Caco-2 (cell line): ENCODE measurements around the gene RAB4B. TPM values are rescaled to one million over a fixed set of nuclear protein-coding genes. Genes with fewer than 3 reads are reported as not detected.
"Not testable (repeated sequence)": the region's sequence is repeated elsewhere in the genome, so short reads cannot be mapped to it uniquely, and the experiment has no call there.

Experiments
- BruUV-seq: library from RNA; stranded (reverse); fragments of 400-500 nt; replicated peaks from 2 replicates; lab custom pipeline; 2021; lab: Mats Ljungman, UMichigan
- CTCF ChIA-PET: fragments of 300-600 bp; sonication (Branson Sonifier 250); formaldehyde crosslinking; loops from one replicate; lab custom pipeline; 2022; ENCODE audit warnings: antibody characterized with exemption; lab: Charles Lee
- POLR2A ChIA-PET: fragments of 300-600 bp; sonication (Branson Sonifier 250); formaldehyde crosslinking; loops from one replicate; lab custom pipeline; 2022; ENCODE audit warnings: antibody characterized with exemption; lab: Charles Lee
- DNase-seq, 2 experiments: peaks; one replicate each; pipeline versions ENCODE4 v3.0.0 to v3.0.0-alpha.2; 2020 to 2022
- H3K27me3 ChIP-seq: replicated peaks from 2 replicates; pipeline ENCODE4 v1.6.0; 2011; ENCODE audit warnings: low read length; ENCODE audit not compliant: control insufficient read depth, insufficient read depth
- H3K36me3 ChIP-seq: 2 replicates; pipeline ENCODE4 v1.5.1; 2011; ENCODE audit warnings: low read length; ENCODE audit not compliant: control insufficient read depth, insufficient read depth
- H3K4me1 ChIP-seq: fragments of 250-450 bp; sonication (Bioruptor Pico); 2 replicates; pipeline ENCODE4 v1.5.1; 2020; ENCODE audit warnings: mild to moderate bottlenecking
- H3K4me3 ChIP-seq: 2 replicates; pipeline ENCODE4 v1.5.1; 2011; ENCODE audit warnings: low read depth, mild to moderate bottlenecking, control low read depth, low read length
- H3K9me3 ChIP-seq: fragments of 250-450 bp; sonication (Bioruptor Pico); 2 replicates; pipeline ENCODE4 v1.5.1; 2020; ENCODE audit warnings: mild to moderate bottlenecking, moderate library complexity
- H3K27ac Mint-ChIP-seq: one replicate; pipeline ENCODE4 v1.8.0; 2022; ENCODE audit warnings: mixed read lengths; ENCODE audit not compliant: unreplicated experiment
- H3K27me3 Mint-ChIP-seq: one replicate; pipeline ENCODE4 v1.8.0; 2022; ENCODE audit warnings: mixed read lengths; ENCODE audit not compliant: insufficient read depth, unreplicated experiment
- H3K36me3 Mint-ChIP-seq: one replicate; pipeline ENCODE4 v1.8.0; 2022; ENCODE audit warnings: mild to moderate bottlenecking, mixed read lengths; ENCODE audit not compliant: insufficient read depth, unreplicated experiment
- H3K4me1 Mint-ChIP-seq: one replicate; pipeline ENCODE4 v1.8.0; 2022; ENCODE audit warnings: low read depth, mixed read lengths; ENCODE audit not compliant: unreplicated experiment
- H3K4me3 Mint-ChIP-seq: one replicate; pipeline ENCODE4 v1.8.0; 2022; ENCODE audit warnings: mild to moderate bottlenecking, moderate library complexity, mixed read lengths; ENCODE audit not compliant: unreplicated experiment
- H3K9me3 Mint-ChIP-seq: one replicate; pipeline ENCODE4 v1.8.0; 2022; ENCODE audit warnings: mixed read lengths; ENCODE audit not compliant: unreplicated experiment
- CTCF ChIP-seq, 2 experiments: fragments of 200-600 bp in 1 of 2; IDR thresholded peaks; 1 replicate in 1 of 2; 2 replicates in 1 of 2; pipeline versions ENCODE4 v1.5.1 to v1.8.0; 2011 to 2022; ENCODE audit warnings: antibody characterized with exemption in 1 of 2, control low read depth in 1 of 2, inconsistent platforms in 1 of 2, low read depth in 1 of 2, low read length in 1 of 2, mild to moderate bottlenecking in 1 of 2, moderate library complexity in 1 of 2; ENCODE audit not compliant: insufficient read depth in 1 of 2, severe bottlenecking in 1 of 2, unreplicated experiment in 1 of 2
- intact Hi-C: fragments of 100-400 bp; cut with micrococcal nuclease; formaldehyde crosslinking; loops from one replicate; pipeline ENCODE4 v1.10.0; 2022; ENCODE audit not compliant: unreplicated experiment
- total RNA-seq: library from RNA; stranded (reverse); gene quantifications from 2 replicates; pipeline ENCODE4 v1.2.3, GENCODE V29; 2022

Gene RAB4B
- total RNA-seq, 1 experiment from 2014 or later = 21.5 TPM

GRCh38 chr19:40836754-40837429 lies 58.8 kb downstream of the RAB4B start:
- H3K4me1 Mint-ChIP-seq = peaks cover 23% of the 10 kb centered on the region
- peaks cover 17% of the 10 kb centered on the region for H3K9me3 Mint-ChIP-seq
- H3K4me3 Mint-ChIP-seq = no peak overlapping the region
- no peaks in the 10 kb centered on the region for H3K27me3 ChIP-seq
- no peaks in the 10 kb centered on the region for H3K9me3 ChIP-seq
- ChIA-PET POLR2A (no interaction called here), CTCF (interaction anchor here (0.6 kb wide), 2 partner anchors 17 to 232 kb away, joined by 3 to 5 read pairs; no protein-coding TSS in a partner anchor)
- no peak for TF ChIP-seq CTCF (IDR thresholded peaks at IDR 0.05; ENCODE audit: insufficient read depth in 1 of 2, low read depth in 1 of 2, low read length in 1 of 2, severe bottlenecking in 1 of 2, unreplicated experiment in 1 of 2)
- intact Hi-C loops = no loop called here
- BruUV-seq = no TSS peak
- no peaks in the 10 kb centered on the region for H3K36me3 ChIP-seq
- H3K36me3 Mint-ChIP-seq = peaks cover 3% of the 10 kb centered on the region
- H3K27me3 Mint-ChIP-seq = no peaks in the 10 kb centered on the region
- DNase-seq = no peak
- no peak overlapping the region for H3K4me3 ChIP-seq
- H3K27ac Mint-ChIP-seq = no peak overlapping the region
- H3K4me1 ChIP-seq = peaks cover 7% of the 10 kb centered on the region

GRCh38 chr19:40838477-40838876 lies 60.4 kb downstream of the RAB4B start:
- H3K27me3 ChIP-seq, DNase-seq, H3K36me3 ChIP-seq, H3K27ac Mint-ChIP-seq, H3K36me3 Mint-ChIP-seq, H3K4me3 Mint-ChIP-seq, H3K9me3 ChIP-seq, H3K27me3 Mint-ChIP-seq, intact Hi-C loops, BruUV-seq, POLR2A ChIA-PET, H3K4me1 ChIP-seq, H3K4me3 ChIP-seq: not testable (repeated sequence)
- Mint-ChIP-seq H3K4me1 (peaks cover 19% of the 10 kb centered on the region), H3K9me3 (peaks cover 17% of the 10 kb centered on the region)
- CTCF ChIA-PET = interaction anchor here (0.6 kb wide), 1 partner anchor 15 kb away, joined by 6 read pairs; no protein-coding TSS in a partner anchor

GRCh38 chr19:40842012-40842411 lies 64.0 kb downstream of the RAB4B start:
- POLR2A ChIA-PET, H3K27me3 Mint-ChIP-seq, H3K27ac Mint-ChIP-seq, DNase-seq, H3K4me3 Mint-ChIP-seq, BruUV-seq, CTCF ChIA-PET, H3K27me3 ChIP-seq, H3K4me3 ChIP-seq, H3K4me1 ChIP-seq, H3K36me3 Mint-ChIP-seq, H3K9me3 ChIP-seq, H3K4me1 Mint-ChIP-seq, intact Hi-C loops, H3K36me3 ChIP-seq: not testable (repeated sequence)
- H3K9me3 Mint-ChIP-seq = peaks cover 17% of the 10 kb centered on the region

- H3K4me1 Mint-ChIP-seq, CTCF ChIA-PET, DNase-seq, H3K36me3 ChIP-seq, H3K27ac Mint-ChIP-seq, BruUV-seq, intact Hi-C loops, H3K4me1 ChIP-seq, H3K36me3 Mint-ChIP-seq, POLR2A ChIA-PET, H3K27me3 Mint-ChIP-seq, H3K4me3 Mint-ChIP-seq, H3K27me3 ChIP-seq, H3K9me3 ChIP-seq, H3K4me3 ChIP-seq: not testable (repeated sequence)
- H3K9me3 Mint-ChIP-seq = peaks cover 17% of the 10 kb centered on the region
These were observed 65.1 kb downstream of the RAB4B start for GRCh38 chr19:40842997-40843652.

GRCh38 chr19:40843653-40844052 lies 65.6 kb downstream of the RAB4B start:
- BruUV-seq, POLR2A ChIA-PET, CTCF ChIA-PET, DNase-seq, H3K4me1 Mint-ChIP-seq, H3K27me3 ChIP-seq, H3K9me3 ChIP-seq, H3K27me3 Mint-ChIP-seq, H3K36me3 Mint-ChIP-seq, intact Hi-C loops, H3K27ac Mint-ChIP-seq, H3K4me3 Mint-ChIP-seq, H3K36me3 ChIP-seq, H3K4me1 ChIP-seq, H3K4me3 ChIP-seq: not testable (repeated sequence)
- peaks cover 12% of the 10 kb centered on the region for H3K9me3 Mint-ChIP-seq
